Stimulated activated CD8-positive, alpha-beta memory T cell treated with anti-CD3 and anti-CD28 coated beads, Interleukin-15, amount 100 ng/mL, for 4 hours (primary cell): ENCODE results near the gene CD80.

Experiments used
- DNase-seq, 2 donors: peaks; one replicate each; pipeline ENCODE4 v3.0.0-alpha.2; 2020; ENCODE audit warnings: low read depth in 2 of 2

The CD80 gene

GRCh38 chr3:119494597-119494996, 64.8 kb downstream of the CD80 start:
- no peak for DNase-seq

- DNase-seq, result no peak
Measured at GRCh38 chr3:119492810-119493209, 66.6 kb downstream of the CD80 start.

GRCh38 chr3:119492128-119492527, 67.3 kb downstream of the CD80 start:
- no peak for DNase-seq

DNA sequence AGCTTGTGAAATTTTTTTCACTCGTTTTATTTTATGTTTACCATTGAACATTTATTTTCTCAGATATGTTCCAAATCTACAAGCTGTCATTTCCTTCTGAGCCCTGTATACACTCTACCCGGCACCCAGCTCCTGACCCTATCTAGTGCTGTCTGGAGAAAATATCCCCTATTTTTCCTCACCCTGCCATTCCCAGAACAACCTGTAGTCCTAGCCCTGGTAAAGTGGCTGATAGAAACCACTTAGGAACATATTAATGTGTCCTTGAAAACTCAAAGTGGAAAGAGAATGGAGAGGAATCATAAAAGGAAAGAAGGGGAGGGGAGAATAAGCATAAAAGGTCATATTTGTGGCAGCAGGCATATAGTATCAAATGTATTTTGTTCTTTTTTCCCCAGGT, 69.3 kb downstream of the CD80 start:
- no peak for DNase-seq

DNA sequence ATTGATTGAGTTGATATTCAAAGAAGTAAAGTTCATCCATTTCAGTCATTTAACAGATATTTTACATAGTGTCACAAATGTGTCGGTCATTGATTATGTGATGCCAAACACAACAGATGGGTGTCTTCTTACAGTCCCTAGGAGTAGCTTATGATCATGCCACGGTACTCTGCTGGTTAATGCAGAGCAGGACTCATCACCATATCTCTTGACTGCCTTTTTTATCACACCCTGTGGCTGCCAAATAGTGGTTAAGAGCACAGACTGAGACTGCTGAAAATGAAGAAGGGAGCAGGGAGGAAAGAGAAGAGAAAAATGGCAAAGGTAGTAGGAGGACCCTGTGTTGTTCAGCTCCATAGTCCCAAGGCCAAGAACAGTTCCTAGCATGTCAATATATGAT, 73.9 kb downstream of the CD80 start:
- DNase-seq, result no peak

DNA sequence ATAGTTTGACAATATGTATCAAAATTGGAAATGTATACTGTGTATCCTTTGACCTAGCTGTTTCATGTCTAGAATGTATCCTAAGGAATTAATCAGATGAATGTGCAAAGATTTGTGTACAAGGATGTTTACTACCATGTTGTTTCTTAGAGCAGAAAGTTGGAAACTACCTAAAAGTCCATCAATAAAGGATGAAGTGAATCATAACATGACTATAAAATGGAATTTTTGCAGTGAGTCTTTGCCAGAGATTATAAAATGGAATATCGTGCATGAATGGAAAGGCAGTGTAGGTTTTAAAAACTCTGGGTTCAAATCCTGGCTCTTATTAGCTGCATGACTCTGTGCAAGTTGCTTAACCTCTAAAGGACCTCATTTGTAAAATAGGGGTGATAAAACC, 76.3 kb downstream of the CD80 start:
- DNase-seq, result no peak

- no peak for DNase-seq
Measured at GRCh38 chr3:119481079-119481478, 78.3 kb downstream of the CD80 start.
